Activated T-helper 2 cell treated with anti-CD3 and anti-CD28 coated beads, Interferon-gamma antibody, Interleukin-2, Interleukin-4, amounts not matched to agents 10 μg/mL and 5 μg/mL and 100 μg/mL, durations not matched to agents 14 hours and 24 hours and 36 hours (primary cell): Measurements from ENCODE around the gene CMTM4. TPM values are rescaled to one million over a fixed set of nuclear protein-coding genes. Genes with fewer than 3 reads are reported as not detected.

Source experiments
- DNase-seq: peaks from one replicate; pipeline ENCODE4 v3.0.0; 2021; ENCODE audit warnings: low spot score
- H3K27ac Mint-ChIP-seq: one replicate; pipeline ENCODE4 v1.8.0; 2021; ENCODE audit warnings: mixed read lengths
- H3K27me3 Mint-ChIP-seq: one replicate; pipeline ENCODE4 v1.8.0; 2021; ENCODE audit warnings: low read depth, mixed read lengths
- H3K36me3 Mint-ChIP-seq: one replicate; pipeline ENCODE4 v1.8.0; 2021; ENCODE audit warnings: low read depth, mixed read lengths
- H3K4me1 Mint-ChIP-seq: one replicate; pipeline ENCODE4 v1.8.0; 2021; ENCODE audit warnings: low read depth, mixed read lengths
- H3K4me3 Mint-ChIP-seq: one replicate; pipeline ENCODE4 v1.8.0; 2021; ENCODE audit warnings: low read depth, mild to moderate bottlenecking, moderate library complexity, mixed read lengths
- H3K9me3 Mint-ChIP-seq: one replicate; pipeline ENCODE4 v1.8.0; 2021; ENCODE audit warnings: mixed read lengths
- intact Hi-C: fragments of 100-400 bp; cut with micrococcal nuclease; formaldehyde crosslinking; loops from one replicate; pipeline ENCODE4 v1.15.1; 2023
- total RNA-seq: library from RNA; stranded (reverse); gene quantifications from 2 replicates; pipeline ENCODE4 v1.2.3, GENCODE V29; 2022

Gene CMTM4
- total RNA-seq, 1 donor from 2014 or later: 4.0 TPM

DNA sequence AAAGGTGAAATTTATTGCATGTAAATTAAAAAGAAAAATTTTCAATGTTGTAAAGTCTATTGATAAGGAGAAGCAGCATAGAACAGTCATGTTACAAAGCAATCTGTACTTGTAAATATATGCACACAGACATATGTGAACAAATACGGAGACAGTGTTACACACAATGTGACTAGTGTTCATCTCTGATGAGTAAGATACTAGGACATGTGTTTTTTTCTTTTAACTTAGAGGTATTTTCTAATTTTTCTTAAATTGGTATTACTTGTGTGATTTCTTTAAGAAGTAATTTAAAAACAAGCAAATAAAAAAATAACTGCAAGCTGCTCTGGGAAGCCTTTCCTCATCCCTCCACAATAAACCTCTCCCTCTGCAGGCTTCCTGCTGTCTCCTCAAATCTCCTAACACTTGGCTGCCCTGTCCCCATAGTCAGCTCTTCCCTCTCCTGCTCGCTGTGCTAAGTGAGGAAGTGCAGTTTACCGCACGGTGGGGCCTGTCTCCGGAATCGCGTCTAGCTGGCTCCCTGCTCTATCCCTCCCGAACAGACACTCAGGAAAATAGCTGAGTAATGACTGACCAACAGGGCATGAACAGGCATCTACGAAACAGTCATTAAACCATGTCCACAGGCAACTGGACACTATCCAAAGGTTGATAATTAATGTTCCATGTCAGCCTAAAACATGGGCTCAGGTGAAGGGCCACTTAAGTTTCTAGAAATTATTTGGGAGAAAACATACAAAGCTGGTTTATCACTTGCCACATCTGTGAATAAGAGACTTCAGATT lies 35.9 kb downstream of the CMTM4 start:
- Mint-ChIP-seq H3K4me3 (no peak overlapping the region), H3K4me1 (peaks cover 3% of the 10 kb centered on the region), H3K9me3 (no peaks in the 10 kb centered on the region), H3K27me3 (peaks cover 27% of the 10 kb centered on the region), H3K36me3 (no peaks in the 10 kb centered on the region), H3K27ac (no peak overlapping the region)
- intact Hi-C loops: no loop called here
- no peak for DNase-seq

DNA sequence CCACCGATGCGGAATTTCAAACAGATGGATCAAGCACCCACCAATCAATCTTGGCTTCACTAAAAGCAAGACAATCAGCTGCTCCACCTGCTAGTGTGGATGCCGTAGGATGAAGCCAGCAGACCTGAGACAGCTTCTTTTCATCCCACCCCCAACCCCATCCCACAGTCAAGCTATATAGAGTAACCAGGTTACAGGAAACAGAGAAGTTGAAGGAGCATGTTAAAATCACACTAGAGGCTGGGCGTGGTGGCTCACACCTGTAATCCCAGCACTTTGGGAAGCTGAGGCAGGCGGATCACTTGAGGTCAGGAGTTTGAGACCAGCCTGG lies 37.7 kb downstream of the CMTM4 start:
- intact Hi-C loops: no loop called here
- H3K36me3 Mint-ChIP-seq: no peaks in the 10 kb centered on the region

GRCh38 chr16:66658143-66658859 lies 38.2 kb downstream of the CMTM4 start:
- no peaks in the 10 kb centered on the region for H3K9me3 Mint-ChIP-seq
- no peak for DNase-seq
- peaks cover 25% of the 10 kb centered on the region for H3K27me3 Mint-ChIP-seq
- H3K4me3 Mint-ChIP-seq: no peak overlapping the region
- no peak overlapping the region for H3K27ac Mint-ChIP-seq
- H3K4me1 Mint-ChIP-seq: peaks cover 3% of the 10 kb centered on the region
- intact Hi-C loops: no loop called here
- no peaks in the 10 kb centered on the region for H3K36me3 Mint-ChIP-seq

More for the DNA sequence above, 37.7 kb downstream of the CMTM4 start:
- Mint-ChIP-seq H3K4me3 (no peak overlapping the region), H3K27ac (no peak overlapping the region), H3K9me3 (no peaks in the 10 kb centered on the region), H3K27me3 (peaks cover 25% of the 10 kb centered on the region), H3K4me1 (peaks cover 3% of the 10 kb centered on the region)
- DNase-seq: no peak

- Mint-ChIP-seq H3K27me3 (peaks cover 23% of the 10 kb centered on the region), H3K4me3 (no peak overlapping the region), H3K4me1 (peaks cover 7% of the 10 kb centered on the region), H3K9me3 (no peaks in the 10 kb centered on the region), H3K27ac (no peak overlapping the region), H3K36me3 (no peaks in the 10 kb centered on the region)
- intact Hi-C loops: no loop called here
- no peak for DNase-seq
These were observed 40.0 kb downstream of the CMTM4 start for GRCh38 chr16:66656547-66656946.

DNA sequence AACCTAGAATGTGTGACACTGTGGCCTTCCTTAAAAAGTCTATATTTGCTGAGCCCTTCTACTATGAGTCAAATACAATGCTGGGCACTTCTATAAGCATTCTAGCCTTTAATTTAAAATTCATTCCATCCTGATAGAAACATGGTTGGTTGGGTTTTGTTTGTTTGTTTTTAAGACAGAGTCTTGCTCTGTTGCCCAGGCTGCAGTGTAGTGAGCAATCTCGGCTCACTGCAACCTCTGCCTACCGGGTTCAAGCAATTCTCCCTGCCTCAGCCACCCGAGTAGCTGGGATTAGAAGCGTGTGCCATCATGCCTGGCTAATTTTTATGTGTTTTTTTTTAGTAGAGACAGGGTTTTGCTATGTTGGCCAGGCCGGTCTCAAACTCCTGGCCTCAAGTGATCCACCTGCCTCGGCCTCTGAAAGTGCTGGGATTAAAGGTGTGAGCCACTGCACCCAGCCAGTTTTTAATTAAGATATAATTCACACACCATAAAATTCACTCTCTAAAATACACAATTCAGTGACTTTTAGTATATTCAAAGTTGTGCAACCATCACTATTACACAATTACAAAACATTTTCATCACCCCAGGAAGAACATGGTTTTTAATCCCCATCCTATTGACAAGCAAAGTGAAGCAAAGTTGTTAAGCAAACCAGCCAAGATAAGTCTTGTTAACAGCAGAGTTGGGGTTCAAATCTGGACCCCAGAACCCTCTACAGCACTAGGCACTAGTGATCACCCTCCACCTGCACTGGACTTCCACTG lies 42.8 kb downstream of the CMTM4 start:
- no peak overlapping the region for H3K27ac Mint-ChIP-seq
- intact Hi-C loops: no loop called here
- peaks cover 17% of the 10 kb centered on the region for H3K4me1 Mint-ChIP-seq
- no peaks in the 10 kb centered on the region for H3K9me3 Mint-ChIP-seq
- peaks cover 12% of the 10 kb centered on the region for H3K27me3 Mint-ChIP-seq
- DNase-seq: no peak
- H3K36me3 Mint-ChIP-seq: no peaks in the 10 kb centered on the region
- H3K4me3 Mint-ChIP-seq: no peak overlapping the region

DNA sequence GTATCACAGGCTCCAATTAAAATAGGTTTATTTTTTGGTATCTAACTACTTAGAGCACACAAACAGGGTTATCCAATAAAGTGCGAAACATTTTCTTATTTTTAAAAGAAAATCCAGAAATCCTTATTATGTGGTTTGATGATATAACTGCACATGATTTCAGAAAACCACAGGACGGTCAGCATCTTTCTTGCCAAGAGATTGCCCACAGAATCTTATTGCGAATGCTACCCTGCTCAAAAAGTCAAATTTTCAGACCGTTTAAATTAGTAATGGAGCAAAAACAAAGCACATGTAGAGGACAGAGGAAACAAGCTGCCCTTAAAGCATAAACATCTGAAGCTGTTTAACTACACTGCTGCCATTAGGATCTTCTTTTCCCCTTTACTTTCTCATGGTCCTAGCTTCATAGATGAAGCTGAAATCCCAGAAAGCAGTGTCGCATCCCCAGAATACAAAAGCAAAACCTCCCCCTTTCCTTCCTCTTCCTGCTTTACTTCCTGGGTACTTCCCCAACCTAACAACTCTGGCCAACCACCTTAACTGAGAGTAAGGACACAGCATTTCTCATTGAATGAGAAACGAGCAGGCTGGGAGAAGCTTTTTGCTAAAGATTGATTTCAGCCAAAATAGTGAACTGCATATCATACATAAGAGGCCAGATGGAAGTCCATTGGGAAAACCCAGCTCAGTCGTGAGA lies 43.7 kb downstream of the CMTM4 start:
- no peaks in the 10 kb centered on the region for H3K36me3 Mint-ChIP-seq
- no peak for DNase-seq
- no peaks in the 10 kb centered on the region for H3K9me3 Mint-ChIP-seq
- intact Hi-C loops: no loop called here
- no peak overlapping the region for H3K27ac Mint-ChIP-seq
- peaks cover 17% of the 10 kb centered on the region for H3K4me1 Mint-ChIP-seq
- H3K27me3 Mint-ChIP-seq: peaks cover 12% of the 10 kb centered on the region
- H3K4me3 Mint-ChIP-seq: no peak overlapping the region

- intact Hi-C loops: no loop called here
- peaks cover 17% of the 10 kb centered on the region for H3K4me1 Mint-ChIP-seq
- H3K27ac Mint-ChIP-seq: no peak overlapping the region
- no peaks in the 10 kb centered on the region for H3K9me3 Mint-ChIP-seq
- no peak for DNase-seq
- no peaks in the 10 kb centered on the region for H3K36me3 Mint-ChIP-seq
- no peak overlapping the region for H3K4me3 Mint-ChIP-seq
- H3K27me3 Mint-ChIP-seq: peaks cover 12% of the 10 kb centered on the region
These were observed 44.6 kb downstream of the CMTM4 start for GRCh38 chr16:66651965-66652364.

DNA sequence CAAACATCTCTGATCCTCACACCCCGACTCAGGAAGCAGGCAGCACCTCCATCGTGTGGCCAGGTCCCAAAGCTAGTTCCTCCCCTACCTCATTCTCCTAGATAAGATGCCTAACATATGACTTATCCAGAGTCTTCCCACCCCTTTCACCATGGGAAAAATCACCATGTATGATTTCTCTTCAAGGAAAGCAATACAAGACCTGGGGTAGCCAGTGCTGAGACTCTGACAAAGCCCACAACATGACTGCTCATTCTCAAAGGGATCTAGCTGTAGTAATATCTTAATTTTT lies 45.1 kb downstream of the CMTM4 start:
- Mint-ChIP-seq H3K4me1 (peaks cover 13% of the 10 kb centered on the region), H3K27ac (no peak overlapping the region), H3K27me3 (peaks cover 7% of the 10 kb centered on the region), H3K9me3 (no peaks in the 10 kb centered on the region), H3K36me3 (no peaks in the 10 kb centered on the region), H3K4me3 (no peak overlapping the region)
- no peak for DNase-seq
- intact Hi-C loops: no loop called here

DNA sequence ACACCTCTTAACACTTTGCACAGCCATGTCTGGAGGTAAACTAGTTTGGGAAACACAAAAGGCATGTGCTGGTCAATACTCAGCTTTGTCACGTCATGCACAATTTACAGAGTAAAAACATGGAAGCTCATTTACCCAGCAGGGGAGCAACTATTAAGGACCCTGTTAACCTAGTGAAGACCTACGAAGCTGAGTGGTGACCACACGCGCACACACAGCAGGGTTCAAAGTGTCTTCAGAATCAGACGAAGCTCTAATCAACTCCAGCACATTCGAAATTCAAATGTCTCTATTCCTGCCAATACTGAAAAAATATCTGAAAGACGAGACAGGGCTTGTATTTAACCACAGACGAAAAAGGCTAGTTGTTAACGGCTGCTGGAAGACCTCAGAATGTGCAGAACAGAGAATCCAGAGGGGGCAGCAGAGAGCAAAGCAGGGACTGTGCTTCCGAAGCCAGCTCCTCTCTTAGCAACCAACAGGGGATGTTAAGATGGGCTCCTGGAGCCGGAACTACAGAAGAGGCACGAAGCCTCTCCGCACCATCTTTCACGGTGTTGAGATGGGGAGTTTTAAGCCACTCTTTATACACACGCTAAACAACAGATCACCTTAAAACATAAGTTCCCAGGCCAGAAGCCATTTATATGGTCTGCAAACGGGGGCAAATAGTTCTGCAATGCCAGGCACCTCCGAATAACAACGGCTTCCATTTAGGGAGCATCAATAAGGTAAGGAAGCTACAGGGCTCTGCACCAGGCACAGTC lies 45.7 kb downstream of the CMTM4 start:
- Mint-ChIP-seq H3K4me3 (no peak overlapping the region), H3K27me3 (peaks cover 4% of the 10 kb centered on the region), H3K27ac (no peak overlapping the region), H3K4me1 (peaks cover 13% of the 10 kb centered on the region), H3K36me3 (no peaks in the 10 kb centered on the region), H3K9me3 (no peaks in the 10 kb centered on the region)
- peak; percentile 73 for DNase-seq
- intact Hi-C loops: no loop called here

- Mint-ChIP-seq H3K9me3 (no peaks in the 10 kb centered on the region), H3K4me3 (no peak overlapping the region), H3K27me3 (peaks cover 4% of the 10 kb centered on the region), H3K36me3 (no peaks in the 10 kb centered on the region), H3K27ac (no peak overlapping the region), H3K4me1 (peaks cover 13% of the 10 kb centered on the region)
- intact Hi-C loops: no loop called here
- DNase-seq: no peak
These were observed 46.8 kb downstream of the CMTM4 start for GRCh38 chr16:66649636-66650205.

GRCh38 chr16:66649167-66649566 lies 47.4 kb downstream of the CMTM4 start:
- Mint-ChIP-seq H3K4me3 (no peak overlapping the region), H3K27me3 (peaks cover 4% of the 10 kb centered on the region), H3K4me1 (peaks cover 13% of the 10 kb centered on the region), H3K27ac (no peak overlapping the region), H3K36me3 (no peaks in the 10 kb centered on the region), H3K9me3 (no peaks in the 10 kb centered on the region)
- intact Hi-C loops: no loop called here
- DNase-seq: no peak

DNA sequence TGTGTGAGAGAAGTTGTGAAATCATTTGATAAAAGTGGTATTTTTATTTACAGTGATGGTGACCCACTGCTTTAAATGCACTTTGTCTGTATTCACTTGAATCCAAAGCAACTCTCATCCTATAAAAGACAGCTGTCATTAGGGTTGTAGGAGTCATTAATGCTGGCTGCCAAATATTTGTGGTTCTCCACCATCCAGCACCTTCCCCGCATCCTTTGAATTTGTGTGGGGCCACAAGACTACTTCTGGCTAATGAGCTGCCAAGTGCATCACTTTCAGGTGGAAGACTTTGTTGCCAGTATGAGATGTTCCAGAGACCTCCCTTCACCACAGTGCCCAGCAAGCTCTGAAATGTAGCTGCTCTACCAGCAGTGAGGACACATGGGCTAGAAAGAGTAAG lies 48.7 kb downstream of the CMTM4 start:
- Mint-ChIP-seq H3K36me3 (no peaks in the 10 kb centered on the region), H3K27me3 (peaks cover 4% of the 10 kb centered on the region), H3K4me1 (peaks cover 10% of the 10 kb centered on the region), H3K27ac (no peak overlapping the region), H3K9me3 (no peaks in the 10 kb centered on the region), H3K4me3 (no peak overlapping the region)
- intact Hi-C loops: no loop called here
- DNase-seq: no peak
